GM12864 (cell line): ENCODE results near the gene XPO6.

Experiments used
- DNase-seq: peaks from one replicate; pipeline ENCODE4 v3.0.0-alpha.2; 2011; ENCODE audit warnings: low read depth
- H3K4me3 ChIP-seq: 2 replicates; pipeline ENCODE4 v1.5.1; 2011; ENCODE audit warnings: mild to moderate bottlenecking, low read depth, low read length, control low read depth
- TF ChIP-seq, protein P1 (sequence below): IDR thresholded peaks from 2 replicates; pipeline ENCODE4 v1.5.1; 2011; ENCODE audit warnings: low read depth, mild to moderate bottlenecking, moderate library complexity, low read length, control low read depth, inconsistent platforms; ENCODE audit errors: missing control alignments

The XPO6 gene

DNA sequence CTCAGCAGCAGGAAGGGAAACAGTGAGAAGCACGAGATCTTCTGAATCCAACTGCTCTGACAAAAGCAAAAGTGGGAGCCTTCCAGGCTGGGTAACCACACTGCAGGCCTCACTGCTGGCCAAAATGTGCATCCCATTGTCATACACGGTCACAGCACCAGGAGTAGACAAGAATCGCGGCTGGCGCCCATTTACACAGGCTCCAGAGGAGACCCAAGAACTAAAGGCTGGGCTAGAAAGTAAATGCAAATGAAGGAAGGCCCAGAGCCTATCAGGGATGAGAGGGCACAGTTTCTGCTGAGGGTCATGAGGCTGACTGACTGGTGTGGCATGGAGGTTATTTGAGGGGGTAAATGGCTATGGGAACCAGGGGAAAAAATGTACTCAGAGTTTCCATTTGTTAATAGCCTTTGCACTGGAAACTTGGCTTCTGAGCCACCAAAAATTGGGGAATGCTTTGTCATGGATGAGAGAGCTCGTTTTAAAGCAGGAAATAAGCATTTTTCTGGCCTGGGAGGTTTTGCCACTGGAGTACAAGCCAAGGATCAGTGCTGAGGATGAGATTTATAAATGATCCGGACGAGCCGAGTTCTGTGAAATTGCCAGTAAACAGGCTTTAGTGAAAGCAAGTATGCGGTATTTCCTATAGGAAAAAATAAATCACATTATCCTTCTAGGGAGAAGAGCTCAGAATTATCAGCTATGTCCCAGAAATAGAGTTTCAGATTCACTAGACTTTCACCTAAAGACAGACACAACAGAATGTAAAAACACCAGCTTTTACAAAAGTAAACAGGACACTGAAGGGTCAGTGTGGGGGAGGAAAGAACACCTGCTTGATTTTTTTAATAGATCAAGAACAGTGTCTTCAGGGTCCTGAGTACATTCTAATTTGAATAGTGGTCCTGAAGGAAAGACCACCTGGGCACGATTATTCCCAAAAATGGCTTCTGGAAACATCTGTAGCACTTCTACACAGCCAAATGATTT lies 81.4 kb downstream of the XPO6 start:
- DNase-seq: no peak
- TF ChIP-seq, protein P1, sequence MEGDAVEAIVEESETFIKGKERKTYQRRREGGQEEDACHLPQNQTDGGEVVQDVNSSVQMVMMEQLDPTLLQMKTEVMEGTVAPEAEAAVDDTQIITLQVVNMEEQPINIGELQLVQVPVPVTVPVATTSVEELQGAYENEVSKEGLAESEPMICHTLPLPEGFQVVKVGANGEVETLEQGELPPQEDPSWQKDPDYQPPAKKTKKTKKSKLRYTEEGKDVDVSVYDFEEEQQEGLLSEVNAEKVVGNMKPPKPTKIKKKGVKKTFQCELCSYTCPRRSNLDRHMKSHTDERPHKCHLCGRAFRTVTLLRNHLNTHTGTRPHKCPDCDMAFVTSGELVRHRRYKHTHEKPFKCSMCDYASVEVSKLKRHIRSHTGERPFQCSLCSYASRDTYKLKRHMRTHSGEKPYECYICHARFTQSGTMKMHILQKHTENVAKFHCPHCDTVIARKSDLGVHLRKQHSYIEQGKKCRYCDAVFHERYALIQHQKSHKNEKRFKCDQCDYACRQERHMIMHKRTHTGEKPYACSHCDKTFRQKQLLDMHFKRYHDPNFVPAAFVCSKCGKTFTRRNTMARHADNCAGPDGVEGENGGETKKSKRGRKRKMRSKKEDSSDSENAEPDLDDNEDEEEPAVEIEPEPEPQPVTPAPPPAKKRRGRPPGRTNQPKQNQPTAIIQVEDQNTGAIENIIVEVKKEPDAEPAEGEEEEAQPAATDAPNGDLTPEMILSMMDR: no peak

DNA sequence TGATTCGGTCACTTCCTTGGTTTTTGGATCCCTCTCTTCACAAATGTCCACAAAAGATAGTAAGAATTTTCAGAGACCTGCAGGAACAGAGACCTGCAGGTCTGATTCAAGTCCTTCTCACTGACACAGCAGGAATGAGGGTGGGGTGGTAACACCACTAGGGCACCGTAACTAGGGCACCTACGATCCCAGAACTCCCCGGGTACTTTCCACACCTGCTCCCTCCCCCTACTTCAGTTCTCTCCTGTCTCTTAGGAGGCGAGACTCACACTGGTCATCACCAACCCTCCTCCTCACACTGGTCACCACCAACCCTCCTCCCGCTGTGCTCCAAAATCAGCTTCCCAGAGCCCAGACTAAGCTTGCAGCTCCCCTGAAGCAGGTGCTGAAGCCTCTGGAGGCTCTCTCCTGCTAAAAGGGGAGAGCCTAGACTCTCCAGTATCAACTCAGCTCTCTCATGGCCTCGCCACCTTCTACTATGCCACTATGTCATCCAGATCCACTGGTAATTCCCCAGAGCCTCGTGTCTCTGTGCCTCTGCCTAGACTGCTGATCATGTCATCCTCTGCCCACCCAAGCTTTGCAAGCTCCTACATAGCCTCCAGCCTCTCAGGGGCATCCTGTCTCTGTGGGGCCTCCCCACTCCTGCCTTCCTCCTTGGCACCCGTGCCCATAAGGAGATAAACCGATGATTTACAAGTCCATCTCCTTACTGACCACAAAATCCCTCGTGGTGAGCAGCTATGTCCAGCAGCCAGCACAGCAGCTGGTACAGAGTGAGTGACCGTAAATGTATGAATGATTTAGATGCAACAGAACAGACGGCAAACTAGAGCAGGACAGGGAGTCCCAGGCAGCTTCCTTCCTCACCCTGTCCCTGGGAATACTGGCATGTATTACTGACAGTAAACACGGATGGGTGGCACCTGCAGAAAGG lies 84.8 kb downstream of the XPO6 start:
- TF ChIP-seq, protein P1: no peak
- H3K4me3 ChIP-seq: no peak overlapping the region
- no peak for DNase-seq

More for the DNA sequence above, 81.4 kb downstream of the XPO6 start:
- H3K4me3 ChIP-seq: no peak overlapping the region

DNA sequence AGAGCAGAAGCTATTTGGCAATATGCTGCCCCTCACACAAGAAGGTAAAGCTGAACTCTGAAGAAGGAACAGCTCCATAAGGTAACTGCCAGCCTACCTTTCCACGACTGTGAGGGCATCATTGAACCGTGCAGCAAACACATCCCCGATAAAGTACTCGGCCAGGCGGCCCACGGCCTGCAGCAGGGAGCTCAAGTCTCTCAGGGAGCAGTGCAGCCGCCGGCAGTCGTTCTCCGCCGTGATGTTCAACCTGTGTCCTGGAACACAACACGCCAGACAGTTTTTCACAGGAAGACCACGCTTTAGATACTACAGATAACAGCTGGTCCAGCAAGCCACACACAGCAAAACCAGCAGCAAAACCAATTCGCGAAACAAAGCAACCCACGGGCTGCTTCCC lies 86.2 kb downstream of the XPO6 start:
- TF ChIP-seq, protein P1: no peak

DNA sequence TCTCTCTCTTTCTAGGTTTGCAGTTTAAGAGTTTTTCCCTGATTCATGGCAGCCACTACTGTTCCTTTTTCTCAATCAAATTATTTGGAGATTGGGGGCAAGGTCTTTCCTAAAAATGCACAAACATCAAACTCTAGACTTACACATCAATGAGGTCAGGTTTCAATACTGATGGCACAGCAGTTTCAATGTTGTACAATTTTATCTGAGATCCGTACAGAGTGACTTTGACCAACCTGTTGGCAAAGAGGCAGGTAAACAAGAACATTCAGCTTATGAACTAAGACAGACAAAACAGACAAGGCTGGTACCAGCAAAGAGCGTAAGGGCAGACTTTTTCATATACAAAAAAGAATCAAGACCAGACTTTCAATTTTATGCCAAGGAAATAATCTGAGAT lies 90.2 kb downstream of the XPO6 start:
- TF ChIP-seq, protein P1: no peak
- no peak for DNase-seq
- no peak overlapping the region for H3K4me3 ChIP-seq

More for the DNA sequence above, 86.2 kb downstream of the XPO6 start:
- H3K4me3 ChIP-seq: no peak overlapping the region
- no peak for DNase-seq

DNA sequence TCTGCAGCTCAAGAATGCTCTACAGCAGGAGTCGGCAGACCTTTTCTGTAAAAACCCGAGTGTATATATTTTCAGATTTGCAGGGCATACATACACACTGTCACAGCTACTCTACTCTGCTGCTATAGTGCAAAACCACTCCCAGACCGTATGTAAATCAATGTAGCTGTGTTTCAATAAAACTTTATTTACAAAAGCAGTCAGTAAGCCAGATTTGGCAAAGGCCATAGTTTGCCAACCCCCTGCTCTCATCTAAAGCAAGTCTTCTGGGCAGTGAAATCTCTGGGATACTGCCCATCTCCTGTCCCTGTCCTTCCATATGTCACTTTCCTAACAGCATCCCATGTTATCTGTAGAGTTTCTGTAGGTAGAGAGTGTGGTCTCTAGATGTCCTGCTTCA lies 91.0 kb downstream of the XPO6 start:
- TF ChIP-seq, protein P1: no peak
- H3K4me3 ChIP-seq: no peak overlapping the region
- DNase-seq: no peak

DNA sequence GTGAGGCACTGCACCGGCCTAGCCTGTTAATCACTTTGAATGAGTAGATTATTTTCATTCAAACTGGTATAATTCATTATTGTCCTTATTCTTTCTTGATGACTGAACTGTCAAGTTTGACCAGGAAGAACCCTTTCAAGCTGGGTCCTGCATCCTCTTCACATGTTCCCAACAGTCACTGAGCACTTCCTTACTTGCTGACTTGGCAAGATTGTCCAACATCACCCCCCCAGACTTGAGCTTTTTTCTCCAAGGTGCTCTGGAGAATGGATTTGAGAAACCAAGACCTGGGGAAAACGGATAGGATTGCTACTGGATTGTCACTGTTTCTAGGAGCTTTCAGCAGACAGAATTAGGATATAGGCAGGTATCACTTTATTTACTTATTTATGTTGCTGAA lies 93.1 kb downstream of the XPO6 start:
- no peak overlapping the region for H3K4me3 ChIP-seq
- DNase-seq: no peak
- TF ChIP-seq, protein P1: no peak
